A549 (cell line): ENCODE data around the gene NIPAL1. TPM values are rescaled to one million over a fixed set of nuclear protein-coding genes. Genes with fewer than 3 reads are reported as not detected.

Source experiments
- ATAC-seq, 2 experiments: fragments of 200-7000 bp in 1 of 2; fragments of >200 bp in 1 of 2; cut with Nextera tagmentation in 1 of 2; cut with Tn5 transposase in 1 of 2; 3 replicates each; pipeline versions ENCODE4 v1.8.0 to v1.9.1; 2018 to 2020; ENCODE audit warnings: mild to moderate bottlenecking in 1 of 2, moderate library complexity in 1 of 2
- CTCF ChIA-PET: fragments of 300-600 bp; sonication (Branson Sonifier 250); formaldehyde crosslinking; extraction: SDS; loops from one replicate; lab custom pipeline; 2021; ENCODE audit warnings: antibody characterized with exemption, inconsistent platforms; lab: Yijun Ruan, JAX
- POLR2A ChIA-PET: fragments of 350-600 bp; formaldehyde crosslinking; extraction: SDS; loops from one replicate; lab custom pipeline; 2021; ENCODE audit warnings: antibody characterized with exemption, inconsistent platforms; lab: Yijun Ruan, JAX
- DNase-seq, 2 experiments: peaks; one replicate each; pipeline versions ENCODE4 v3.0.0 to v3.0.0-alpha.2; 2011 to 2016; ENCODE audit warnings: low read depth in 1 of 2, low spot score in 1 of 2
- FAIRE-seq: peaks from 2 replicates; lab custom pipeline; 2011; peaks lifted over from hg19 to GRCh38; lab: Jason Lieb, UNC
- H3K27ac ChIP-seq, 2 experiments: fragments of >200 bp; sonication (Bioruptor Twin); formaldehyde crosslinking; 3 replicates each; pipeline ENCODE4 v1.5.1; 2016 to 2017
- H3K4me1 ChIP-seq: fragments of >200 bp; sonication (Bioruptor Twin); formaldehyde crosslinking; 3 replicates; pipeline ENCODE4 v1.6.1; 2016
- H3K4me2 ChIP-seq: fragments of >200 bp; sonication (Bioruptor Twin); formaldehyde crosslinking; 3 replicates; pipeline ENCODE4 v1.6.1; 2016
- H3K4me3 ChIP-seq: fragments of >200 bp; sonication (Bioruptor Twin); formaldehyde crosslinking; 3 replicates; pipeline ENCODE4 v1.5.1; 2016
- H3K9me3 ChIP-seq: fragments of >200 bp; sonication (Bioruptor Twin); formaldehyde crosslinking; 3 replicates; pipeline ENCODE4 v1.6.1; 2016
- ATOH8 ChIP-seq: fragments of 250-450 bp; sonication (Bioruptor Pico); IDR thresholded peaks from 2 replicates; pipeline ENCODE4 v1.5.0; 2020; ENCODE audit warnings: low read depth, mild to moderate bottlenecking, moderate library complexity
- CBX8 ChIP-seq: fragments of 200-600 bp; sonication (generic); IDR thresholded peaks from 2 replicates; pipeline ENCODE4 v1.6.1; 2016
- EHF ChIP-seq: fragments of 250-450 bp; sonication (Bioruptor Pico); IDR thresholded peaks from 2 replicates; pipeline ENCODE4 v1.5.0; 2020; ENCODE audit warnings: mild to moderate bottlenecking
- ELK1 ChIP-seq: fragments of 150-350 bp; IDR thresholded peaks from 2 replicates; pipeline ENCODE4 v1.6.1; 2014; ENCODE audit warnings: low read depth, mild to moderate bottlenecking, low read length
- EP300 ChIP-seq, 2 experiments: fragments of >200 bp; sonication (Bioruptor Twin); formaldehyde crosslinking; IDR thresholded peaks; 2 replicates in 1 of 2; 3 replicates in 1 of 2; pipeline ENCODE4 v1.6.1; 2016 to 2017
- FOSB ChIP-seq: fragments of 250-450 bp; sonication (Bioruptor Pico); IDR thresholded peaks from 2 replicates; pipeline ENCODE4 v1.5.0; 2020; ENCODE audit warnings: mild to moderate bottlenecking, moderate library complexity
- FOXS1 ChIP-seq: fragments of 250-450 bp; sonication (Bioruptor Pico); IDR thresholded peaks from 2 replicates; pipeline ENCODE4 v1.5.0; 2020; ENCODE audit warnings: mild to moderate bottlenecking, moderate library complexity
- GATA3 ChIP-seq: IDR thresholded peaks from 2 replicates; pipeline ENCODE4 v1.6.1; 2012; ENCODE audit warnings: borderline replicate concordance
- HEYL ChIP-seq: fragments of 250-450 bp; sonication (Bioruptor Pico); IDR thresholded peaks from 2 replicates; pipeline ENCODE4 v1.8.0; 2021; ENCODE audit warnings: mild to moderate bottlenecking, moderate library complexity
- HOXA7 ChIP-seq: fragments of 250-450 bp; sonication (Bioruptor Pico); IDR thresholded peaks from 2 replicates; pipeline ENCODE4 v1.5.0; 2020; ENCODE audit warnings: mild to moderate bottlenecking, moderate library complexity
- JUNB ChIP-seq: fragments of >200 bp; sonication (Bioruptor Twin); formaldehyde crosslinking; IDR thresholded peaks from 2 replicates; pipeline ENCODE4 v1.6.1; 2016
- KDM1A ChIP-seq: fragments of 200-600 bp; sonication (generic); IDR thresholded peaks from 2 replicates; pipeline ENCODE4 v1.6.1; 2016; ENCODE audit warnings: low read depth, mild to moderate bottlenecking
- KDM5A ChIP-seq: fragments of 200-600 bp; sonication (generic); IDR thresholded peaks from 2 replicates; pipeline ENCODE4 v1.6.1; 2016; ENCODE audit warnings: antibody characterized with exemption, mild to moderate bottlenecking
- NPAS2 ChIP-seq: fragments of 250-450 bp; sonication (Bioruptor Pico); IDR thresholded peaks from 2 replicates; pipeline ENCODE4 v1.8.0; 2022; ENCODE audit warnings: mild to moderate bottlenecking, moderate library complexity, borderline replicate concordance
- NR3C1 ChIP-seq: fragments of >200 bp; sonication (Bioruptor Twin); formaldehyde crosslinking; IDR thresholded peaks from 3 replicates; pipeline ENCODE4 v1.6.1; 2017
- PHF8 ChIP-seq: fragments of 200-600 bp; sonication (generic); IDR thresholded peaks from 2 replicates; pipeline ENCODE4 v1.6.1; 2016; ENCODE audit warnings: low read depth, mild to moderate bottlenecking, antibody characterized with exemption, moderate library complexity, borderline replicate concordance
- RCOR1 ChIP-seq: fragments of 150-350 bp; IDR thresholded peaks from 2 replicates; pipeline ENCODE4 v1.6.1; 2014; ENCODE audit warnings: antibody characterized with exemption, low read length, low read depth
- RFX5 ChIP-seq: fragments of 450-650 bp; IDR thresholded peaks from 2 replicates; pipeline ENCODE4 v1.7.1; 2014; ENCODE audit warnings: antibody characterized with exemption, mild to moderate bottlenecking, moderate library complexity
- RNF2 ChIP-seq: fragments of 200-600 bp; sonication (generic); IDR thresholded peaks from 2 replicates; pipeline ENCODE4 v1.6.1; 2016; ENCODE audit warnings: low read depth, mild to moderate bottlenecking, antibody characterized with exemption, moderate library complexity, borderline replicate concordance
- SREBF2 ChIP-seq: fragments of 450-650 bp; IDR thresholded peaks from 2 replicates; pipeline ENCODE4 v1.6.1; 2014; ENCODE audit warnings: mild to moderate bottlenecking, moderate library complexity
- TFCP2L1 ChIP-seq: fragments of 250-450 bp; sonication (Bioruptor Pico); IDR thresholded peaks from 2 replicates; pipeline ENCODE4 v1.5.0; 2021; ENCODE audit warnings: mild to moderate bottlenecking
- TP53 ChIP-seq: fragments of 250-450 bp; sonication (Bioruptor Pico); IDR thresholded peaks from 2 replicates; pipeline ENCODE4 v1.5.0; 2021; ENCODE audit warnings: mild to moderate bottlenecking, moderate library complexity
- WGBS: methylation state at CpG from one replicate; pipeline ENCODE4 v1.1.6; 2017; ENCODE audit errors: missing lambda C conversion rate; 5-methylcytosine and 5-hydroxymethylcytosine counted together
- polyA plus RNA-seq, 4 experiments: library from polyadenylated mRNA; depleted of rRNA in 3 of 4; stranded (reverse); fragments of >200 nt; fragmentation: RNase III in 1 of 4; extraction: RNeasy Plus Mini Kit Qiagen cat#74134 plus additional on column Dnase treatment in 1 of 4; gene quantifications; 2 replicates in 3 of 4; 3 replicates in 1 of 4; pipeline ENCODE4 v1.2.3, GENCODE V29; 2011 to 2017
- TF ChIP-seq, protein P1 (sequence below): IDR thresholded peaks from 2 replicates; pipeline ENCODE4 v1.6.1; 2012
- TF ChIP-seq, protein P2 (sequence below): IDR thresholded peaks from 2 replicates; pipeline ENCODE4 v1.6.1; 2012; ENCODE audit warnings: low read depth, borderline replicate concordance

NIPAL1 gene
- polyA plus RNA-seq, 2 of the 4 experiments (the other 2 are of a cell fraction), result 0.41 to 0.47 TPM

- FAIRE-seq (no peak), DNase-seq (no peak), ATAC-seq (no peak)
- TF ChIP-seq JUNB (no peak), CBX8 (no peak), ATOH8 (CRISPR knock-in tag) (no peak), RCOR1 (no peak)
- Histone ChIP-seq H3K27ac (no peak overlapping the region), H3K4me3 (no peak overlapping the region), H3K4me2 (no peak overlapping the region), H3K4me1 (no peaks in the 10 kb centered on the region), H3K9me3 (no peaks in the 10 kb centered on the region)
- ChIA-PET CTCF (no interaction called here), POLR2A (no interaction called here)
- 21% methylated on average over 3 of the region's 3 CpGs for WGBS
These were observed 30.9 kb downstream of the NIPAL1 start for GRCh38 chr4:48047421-48047844.

- POLR2A ChIA-PET, result no interaction called here
These were observed 31.3 kb downstream of the NIPAL1 start for GRCh38 chr4:48047896-48048295.

GRCh38 chr4:48049483-48049882, 32.9 kb downstream of the NIPAL1 start:
- no peaks in the 10 kb centered on the region for H3K4me1 ChIP-seq
- CTCF ChIA-PET, result interaction anchor here (0.9 to 1.0 kb wide), 2 partner anchors 15 to 34 kb away, joined by 3 to 4 read pairs; no protein-coding TSS in a partner anchor
- no peak overlapping the region for H3K4me3 ChIP-seq
- DNase-seq (no peak), FAIRE-seq (no peak), ATAC-seq (no peak)
- TF ChIP-seq FOXS1 (CRISPR knock-in tag), result no peak
- TF ChIP-seq FOSB, result no peak
- TF ChIP-seq CBX8, result no peak
- no peak for TF ChIP-seq RNF2
- TF ChIP-seq KDM1A, result no peak
- TF ChIP-seq EHF (CRISPR knock-in tag), result no peak
- TF ChIP-seq ELK1, result no peak
- no peak for TF ChIP-seq KDM5A
- no peak for TF ChIP-seq HEYL (CRISPR knock-in tag)
- no peak overlapping the region for H3K27ac ChIP-seq
- H3K9me3 ChIP-seq, result no peaks in the 10 kb centered on the region
- no peak overlapping the region for H3K4me2 ChIP-seq
- 73% methylated on average over 8 of the region's 8 CpGs for WGBS
- POLR2A ChIA-PET, result no interaction called here

More at GRCh38 chr4:48047896-48048295, 31.3 kb downstream of the NIPAL1 start:
- TF ChIP-seq GATA3, result no peak
- TF ChIP-seq, protein P1, sequence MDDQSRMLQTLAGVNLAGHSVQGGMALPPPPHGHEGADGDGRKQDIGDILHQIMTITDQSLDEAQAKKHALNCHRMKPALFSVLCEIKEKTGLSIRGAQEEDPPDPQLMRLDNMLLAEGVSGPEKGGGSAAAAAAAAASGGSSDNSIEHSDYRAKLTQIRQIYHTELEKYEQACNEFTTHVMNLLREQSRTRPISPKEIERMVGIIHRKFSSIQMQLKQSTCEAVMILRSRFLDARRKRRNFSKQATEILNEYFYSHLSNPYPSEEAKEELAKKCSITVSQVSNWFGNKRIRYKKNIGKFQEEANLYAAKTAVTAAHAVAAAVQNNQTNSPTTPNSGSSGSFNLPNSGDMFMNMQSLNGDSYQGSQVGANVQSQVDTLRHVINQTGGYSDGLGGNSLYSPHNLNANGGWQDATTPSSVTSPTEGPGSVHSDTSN, result no peak
- no peak for TF ChIP-seq SREBF2
- TF ChIP-seq TP53 (CRISPR knock-in tag), result no peak
- no peak for TF ChIP-seq TFCP2L1 (CRISPR knock-in tag)
- no peak for TF ChIP-seq KDM5A
- no peak for TF ChIP-seq PHF8
- no peak for TF ChIP-seq HOXA7 (CRISPR knock-in tag)
- TF ChIP-seq NPAS2 (CRISPR knock-in tag), result no peak
- no peak for TF ChIP-seq ATOH8 (CRISPR knock-in tag)
- TF ChIP-seq NR3C1, result no peak
- TF ChIP-seq EP300 (IDR thresholded peaks at IDR 0.05), result no peak
- TF ChIP-seq CBX8, result no peak
- no peak for TF ChIP-seq FOXS1 (CRISPR knock-in tag)
- no peak for TF ChIP-seq RFX5
- TF ChIP-seq, protein P2, sequence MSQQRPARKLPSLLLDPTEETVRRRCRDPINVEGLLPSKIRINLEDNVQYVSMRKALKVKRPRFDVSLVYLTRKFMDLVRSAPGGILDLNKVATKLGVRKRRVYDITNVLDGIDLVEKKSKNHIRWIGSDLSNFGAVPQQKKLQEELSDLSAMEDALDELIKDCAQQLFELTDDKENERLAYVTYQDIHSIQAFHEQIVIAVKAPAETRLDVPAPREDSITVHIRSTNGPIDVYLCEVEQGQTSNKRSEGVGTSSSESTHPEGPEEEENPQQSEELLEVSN, result no peak
- TF ChIP-seq, all 56 proteins: peak for 0
- no peaks in the 10 kb centered on the region for H3K4me1 ChIP-seq
- no peak overlapping the region for H3K4me2 ChIP-seq
- H3K27ac ChIP-seq, result no peak overlapping the region
- DNase-seq (no peak), FAIRE-seq (no peak), ATAC-seq (no peak)
- WGBS, result 29% methylated on average over 1 of the region's 1 CpG
- H3K4me3 ChIP-seq, result no peak overlapping the region
- no peaks in the 10 kb centered on the region for H3K9me3 ChIP-seq
- CTCF ChIA-PET, result interaction anchor here (1.1 to 1.2 kb wide), 2 partner anchors 45 to 499 kb away, joined by 3 read pairs; no protein-coding TSS in a partner anchor
